Liver (tissue), 3 donors: ENCODE results near the gene ATP7A.

Experiments used
- ATF3 ChIP-seq: IDR thresholded peaks from 2 replicates; pipeline ENCODE4 v1.6.1; 2016; ENCODE audit warnings: antibody characterized with exemption
- CTCF ChIP-seq: fragments of 150-350 bp; IDR thresholded peaks from 2 replicates; pipeline ENCODE4 v1.5.1; 2017; ENCODE audit warnings: improper control_type of control experiment, low read depth, low read length; ENCODE audit not compliant: missing input control
- GABPA ChIP-seq, 2 donors: IDR thresholded peaks in 1 of 2; conservative IDR thresholded peaks in 1 of 2; 2 replicates each; pipeline ENCODE4 v1.6.1; 2016; ENCODE audit warnings: antibody characterized with exemption in 2 of 2, mild to moderate bottlenecking in 1 of 2, moderate library complexity in 1 of 2
- JUND ChIP-seq, 2 donors: IDR thresholded peaks; 2 replicates each; pipeline ENCODE4 v1.6.1; 2016; ENCODE audit warnings: antibody characterized with exemption in 2 of 2
- REST ChIP-seq: IDR thresholded peaks from 2 replicates; pipeline ENCODE4 v1.6.1; 2016; ENCODE audit warnings: antibody characterized with exemption, mild to moderate bottlenecking
- SP1 ChIP-seq: IDR thresholded peaks from 2 replicates; pipeline ENCODE4 v1.6.1; 2018; ENCODE audit warnings: antibody characterized with exemption, mild to moderate bottlenecking
- TAF1 ChIP-seq: conservative IDR thresholded peaks from 2 replicates; pipeline ENCODE4 v1.6.1; 2016; ENCODE audit warnings: antibody characterized with exemption, mild to moderate bottlenecking
- YY1 ChIP-seq: IDR thresholded peaks from 2 replicates; pipeline ENCODE4 v1.6.1; 2016; ENCODE audit warnings: antibody characterized with exemption, mild to moderate bottlenecking
- donor health status: healthy.
- donor health status: healthy.

- TF ChIP-seq CTCF = no peak
- TF ChIP-seq SP1 = no peak
- no peak for TF ChIP-seq GABPA (IDR thresholded peaks at IDR 0.05 in 1 of 2, conservative IDR thresholded peaks at IDR 0.05 in 1 of 2)
- no peak for TF ChIP-seq JUND (IDR thresholded peaks at IDR 0.05)
- TF ChIP-seq ATF3 = no peak
- no peak for TF ChIP-seq YY1
- no peak for TF ChIP-seq REST
- TF ChIP-seq TAF1 = no peak
These were observed 137.6 kb downstream of the ATP7A start for GRCh38 chrX:78048052-78048451.
